Small intestine (tissue), 7 donors: ENCODE results near the gene INO80D. TPM values are rescaled to one million over a fixed set of nuclear protein-coding genes. Genes with fewer than 3 reads are reported as not detected.
"Not testable (repeated sequence)": the region's sequence is repeated elsewhere in the genome, so short reads cannot be mapped to it uniquely, and the experiment has no call there.

Experiments
- DNase-seq, 2 donors: peaks; one replicate each; pipeline versions ENCODE4 v3.0.0 to v3.0.0-alpha.2; 2013
- FAIRE-seq: peaks from 2 replicates; lab custom pipeline; 2012; peaks lifted over from hg19 to GRCh38; lab: Jason Lieb, UNC
- H3K27ac ChIP-seq, 3 donors: one replicate each; pipeline ENCODE4 v1.5.1; 2013; ENCODE audit warnings: low read length in 2 of 3, mild to moderate bottlenecking in 2 of 3, control low read depth in 1 of 3, inconsistent platforms in 1 of 3, low read depth in 1 of 3, moderate library complexity in 1 of 3
- H3K27me3 ChIP-seq, 3 donors: one replicate each; pipeline ENCODE4 v1.6.1; 2013; ENCODE audit warnings: low read length in 3 of 3, inconsistent platforms in 1 of 3; ENCODE audit not compliant: control insufficient read depth in 3 of 3, insufficient read depth in 3 of 3
- H3K36me3 ChIP-seq, 3 donors: one replicate each; pipeline ENCODE4 v1.6.1; 2013; ENCODE audit warnings: low read length in 3 of 3, inconsistent platforms in 1 of 3, low read depth in 1 of 3, mild to moderate bottlenecking in 1 of 3, moderate library complexity in 1 of 3; ENCODE audit not compliant: control insufficient read depth in 3 of 3, insufficient read depth in 2 of 3
- H3K4me1 ChIP-seq, 3 donors: one replicate each; pipeline ENCODE4 v1.6.1; 2013; ENCODE audit warnings: low read length in 2 of 3, inconsistent platforms in 1 of 3, low read depth in 1 of 3, mild to moderate bottlenecking in 1 of 3, moderate library complexity in 1 of 3; ENCODE audit not compliant: control insufficient read depth in 3 of 3, insufficient read depth in 2 of 3
- H3K4me3 ChIP-seq, 3 donors: one replicate each; pipeline ENCODE4 v1.5.1; 2013; ENCODE audit warnings: low read length in 3 of 3, control low read depth in 1 of 3, inconsistent platforms in 1 of 3, low read depth in 1 of 3, mild to moderate bottlenecking in 1 of 3, moderate library complexity in 1 of 3
- H3K9me3 ChIP-seq, 2 donors: one replicate each; pipeline ENCODE4 v1.6.1; 2013; ENCODE audit warnings: low read depth in 1 of 2, low read length in 1 of 2; ENCODE audit not compliant: control insufficient read depth in 2 of 2, insufficient read depth in 1 of 2
- WGBS, 3 donors: extraction: QIAGEN DNeasy Blood & Tissue Kit; methylation state at CpG; one replicate each; pipeline ENCODE4 v1.1.7; 2013; 5-methylcytosine and 5-hydroxymethylcytosine counted together
- polyA plus RNA-seq, 4 donors: library from polyadenylated mRNA; stranded (reverse) in 3 of 4; unstranded in 1 of 4; fragments of 200-250 nt in 3 of 4; fragments of 120-200 nt in 1 of 4; gene quantifications; one replicate each; pipeline versions ENCODE4 v1.2.1 to v1.2.3, GENCODE V29; 2013
- donor health status: healthy with polysubstance abuse.
- donor health status: control.
- donor health status: control.
- donor health status: Bipolar disorder and iron deficiency.
- donor health status: healthy.

The INO80D gene
- polyA plus RNA-seq, 4 donors: 1.6 to 11.6 (median 2.3) TPM

DNA sequence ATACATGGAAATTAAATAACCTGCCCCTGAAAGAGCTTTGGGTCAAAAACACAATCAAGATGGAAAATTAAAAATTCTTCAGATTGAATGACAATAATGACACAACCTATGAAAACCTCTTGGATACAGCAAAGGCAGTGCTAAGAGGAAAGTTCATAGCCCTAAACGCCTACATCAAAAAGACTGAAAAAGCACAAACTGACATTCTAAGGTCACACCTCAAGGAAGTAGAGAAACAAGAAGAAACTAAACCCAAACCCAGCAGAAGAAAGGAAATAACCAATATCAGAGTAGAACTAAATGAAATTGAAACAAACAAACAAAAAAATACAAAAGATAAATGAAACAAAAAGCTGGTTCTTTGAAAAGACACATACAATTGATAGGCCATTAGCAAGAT is 52.5 kb downstream of the INO80D start:
- H3K36me3 ChIP-seq: peaks cover 0 to 13% (median 9%) of the 10 kb centered on the region in 3 donors
- FAIRE-seq, H3K27ac ChIP-seq, H3K9me3 ChIP-seq, H3K4me3 ChIP-seq, DNase-seq, H3K4me1 ChIP-seq, H3K27me3 ChIP-seq: not testable (repeated sequence)
- WGBS, 3 donors: 80 to 100% (median 89%) methylated on average over 1 of the region's 1 CpG

DNA sequence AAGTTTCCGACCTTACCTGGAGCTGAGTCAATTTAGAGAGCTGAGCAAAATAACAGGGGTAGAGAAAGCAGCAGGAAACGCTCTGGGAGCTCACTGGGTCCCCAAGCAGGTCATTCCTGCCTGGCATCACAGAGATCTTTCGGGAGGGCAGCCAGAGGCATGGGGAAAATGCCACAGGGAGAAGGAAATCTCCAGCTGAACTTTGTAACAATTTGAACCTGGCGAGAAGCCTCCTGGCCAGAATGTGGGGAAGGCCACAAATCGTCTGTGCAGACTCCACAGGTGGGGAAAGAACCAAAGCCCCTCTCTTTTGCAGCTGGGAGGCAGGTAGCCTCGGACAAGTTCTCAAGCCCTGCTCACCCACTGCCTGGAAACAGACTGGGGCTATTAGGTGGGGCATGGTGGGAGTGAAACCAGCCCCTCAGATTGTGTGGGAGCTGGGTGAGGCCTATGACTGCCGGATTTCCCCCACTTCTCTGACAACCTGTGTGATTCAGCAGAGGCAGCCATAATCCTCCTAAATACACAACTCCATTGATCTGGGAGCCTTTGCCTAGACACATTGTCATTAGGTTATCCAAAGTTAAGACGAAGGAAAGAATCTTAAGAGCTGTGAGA is 53.9 kb downstream of the INO80D start:
- Histone ChIP-seq H3K4me1 (no peaks in the 10 kb centered on the region), H3K27me3 (no peaks in the 10 kb centered on the region), H3K27ac (no peak overlapping the region), H3K9me3 (peaks cover 0 to 5% of the 10 kb centered on the region in 2 donors), H3K36me3 (peaks cover 2 to 19% (median 14%) of the 10 kb centered on the region in 3 donors), H3K4me3 (no peak overlapping the region)
- FAIRE-seq (no peak), DNase-seq (no peak)
- WGBS, 3 donors: 94 to 95% (median 94%) methylated on average over 8 of the region's 8 CpGs

GRCh38 chr2:206031162-206031784 is 54.7 kb downstream of the INO80D start:
- peaks cover 0 to 5% of the 10 kb centered on the region in 2 donors for H3K9me3 ChIP-seq
- H3K4me1 ChIP-seq: no peaks in the 10 kb centered on the region
- H3K27ac ChIP-seq: no peak overlapping the region
- DNase-seq (no peak), FAIRE-seq (no peak)
- WGBS, 3 donors: 84 to 90% (median 88%) methylated on average over 11 of the region's 11 CpGs
- no peak overlapping the region for H3K4me3 ChIP-seq
- peaks cover 2 to 22% (median 10%) of the 10 kb centered on the region in 3 donors for H3K36me3 ChIP-seq
- H3K27me3 ChIP-seq: no peaks in the 10 kb centered on the region

DNA sequence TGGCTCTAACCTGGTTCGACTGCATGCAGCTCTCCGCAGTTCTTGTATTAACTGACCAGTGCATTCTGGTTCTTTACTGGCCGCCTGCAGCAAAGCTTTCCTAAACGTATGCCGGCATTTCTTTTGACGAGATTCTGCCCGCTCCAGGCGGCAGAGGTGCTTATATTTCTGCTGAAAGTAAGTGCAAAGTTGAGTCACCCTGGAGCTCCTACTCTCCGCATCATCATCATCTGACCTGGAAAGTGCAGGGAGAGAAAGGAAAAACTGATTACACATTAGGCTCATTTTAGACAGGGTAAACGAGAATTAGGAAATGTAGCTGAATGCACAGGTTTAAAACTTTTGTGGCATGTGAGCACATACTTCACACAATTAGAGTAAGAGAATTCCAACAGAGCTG is 57.9 kb downstream of the INO80D start:
- FAIRE-seq (no peak), DNase-seq (no peak)
- H3K36me3 ChIP-seq: peaks cover 2 to 36% (median 10%) of the 10 kb centered on the region in 3 donors
- no peak overlapping the region for H3K27ac ChIP-seq
- H3K4me1 ChIP-seq: no peaks in the 10 kb centered on the region
- no peaks in the 10 kb centered on the region for H3K27me3 ChIP-seq
- no peak overlapping the region for H3K4me3 ChIP-seq
- peaks cover 0 to 5% of the 10 kb centered on the region in 2 donors for H3K9me3 ChIP-seq
- 94 to 96% (median 94%) methylated on average over 10 of the region's 10 CpGs for WGBS, 3 donors

DNA sequence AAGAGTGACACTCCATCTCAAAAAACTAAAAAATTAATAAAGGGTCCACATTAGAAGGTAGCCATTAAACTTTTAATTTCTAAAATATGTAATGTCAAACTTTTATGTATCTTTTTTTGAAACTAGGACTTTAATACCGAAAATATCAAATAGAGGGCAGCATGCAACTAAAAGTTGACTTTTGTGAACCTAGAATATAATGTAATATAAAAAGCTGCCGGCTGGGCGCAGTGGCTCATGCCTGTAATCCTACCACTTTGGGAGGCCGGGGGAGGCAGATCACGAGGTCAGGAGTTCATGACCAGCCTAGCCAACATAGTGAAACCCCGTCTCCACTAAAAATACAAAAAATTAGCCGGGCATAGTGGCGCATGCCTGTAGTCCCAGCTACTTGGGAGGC is 62.8 kb downstream of the INO80D start:
- FAIRE-seq: no peak

DNA sequence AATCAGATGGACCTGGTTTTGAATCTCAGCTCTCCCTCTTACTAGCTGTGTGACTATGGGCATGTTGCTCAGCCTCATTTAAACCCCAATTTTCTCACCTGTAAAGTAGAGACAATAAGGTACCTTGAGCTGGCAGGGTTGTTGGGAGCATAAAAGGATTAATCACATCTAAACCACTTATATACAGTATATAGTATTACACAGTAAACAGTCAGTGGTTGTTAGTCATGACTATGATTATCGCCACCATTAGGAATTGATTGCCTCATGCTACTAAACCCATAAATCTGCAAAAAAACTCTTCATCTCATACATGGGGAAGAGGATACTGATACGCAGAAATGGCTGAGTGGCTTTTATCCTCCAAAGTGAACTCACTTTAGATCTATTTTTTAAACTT is 65.8 kb downstream of the INO80D start:
- H3K36me3 ChIP-seq: peaks cover 0 to 43% (median 8%) of the 10 kb centered on the region in 3 donors
- FAIRE-seq: no peak

More for the DNA sequence above, 62.8 kb downstream of the INO80D start:
- WGBS, 3 donors: 87 to 95% (median 92%) methylated on average over 8 of the region's 8 CpGs
- Histone ChIP-seq H3K27ac (no peak overlapping the region), H3K4me3 (no peak overlapping the region), H3K9me3 (no peaks in the 10 kb centered on the region), H3K27me3 (no peaks in the 10 kb centered on the region), H3K36me3 (peaks cover 2 to 47% (median 9%) of the 10 kb centered on the region in 3 donors), H3K4me1 (no peaks in the 10 kb centered on the region)
- no peak for DNase-seq

GRCh38 chr2:206015746-206016145 is 70.2 kb downstream of the INO80D start:
- not testable (repeated sequence) for H3K4me1 ChIP-seq, FAIRE-seq, DNase-seq, H3K27me3 ChIP-seq, H3K4me3 ChIP-seq, H3K27ac ChIP-seq
- peaks cover 0 to 16% of the 10 kb centered on the region in 2 donors for H3K9me3 ChIP-seq
- peaks cover 0 to 47% (median 12%) of the 10 kb centered on the region in 3 donors for H3K36me3 ChIP-seq
- 99 to 100% (median 100%) methylated on average over 2 of the region's 2 CpGs for WGBS, 3 donors

More for the DNA sequence above, 65.8 kb downstream of the INO80D start:
- H3K27me3 ChIP-seq: no peaks in the 10 kb centered on the region
- no peak overlapping the region for H3K4me3 ChIP-seq
- WGBS, 3 donors: 93 to 99% (median 96%) methylated on average over 2 of the region's 2 CpGs
- H3K27ac ChIP-seq: no peak overlapping the region
- H3K9me3 ChIP-seq: peaks cover 0 to 15% of the 10 kb centered on the region in 2 donors
- H3K4me1 ChIP-seq: no peaks in the 10 kb centered on the region
- DNase-seq: no peak

- Histone ChIP-seq H3K9me3 (peaks cover 0 to 15% of the 10 kb centered on the region in 2 donors), H3K27ac (no peak overlapping the region), H3K36me3 (peaks cover 6 to 52% (median 7%) of the 10 kb centered on the region in 3 donors), H3K27me3 (no peaks in the 10 kb centered on the region), H3K4me3 (no peak overlapping the region), H3K4me1 (no peaks in the 10 kb centered on the region)
- DNase-seq: no peak
- 90 to 92% (median 90%) methylated on average over 1 of the region's 1 CpG for WGBS, 3 donors
- no peak for FAIRE-seq
These were observed 74.2 kb downstream of the INO80D start for GRCh38 chr2:206011795-206012194.
